NCI-H146 treated with DMSO at 0.1 percent for 48 hours (cell line): ENCODE results near the gene METRNL.

Experiments used
- DNase-seq: peaks from one replicate; lab custom pipeline; 2025; ENCODE audit not compliant: unreplicated experiment; lab: John Stamatoyannopoulos, UW

METRNL gene

GRCh38 chr17:83103943-83104311, 24.5 kb downstream of the METRNL start:
- DNase-seq = no peak

DNA sequence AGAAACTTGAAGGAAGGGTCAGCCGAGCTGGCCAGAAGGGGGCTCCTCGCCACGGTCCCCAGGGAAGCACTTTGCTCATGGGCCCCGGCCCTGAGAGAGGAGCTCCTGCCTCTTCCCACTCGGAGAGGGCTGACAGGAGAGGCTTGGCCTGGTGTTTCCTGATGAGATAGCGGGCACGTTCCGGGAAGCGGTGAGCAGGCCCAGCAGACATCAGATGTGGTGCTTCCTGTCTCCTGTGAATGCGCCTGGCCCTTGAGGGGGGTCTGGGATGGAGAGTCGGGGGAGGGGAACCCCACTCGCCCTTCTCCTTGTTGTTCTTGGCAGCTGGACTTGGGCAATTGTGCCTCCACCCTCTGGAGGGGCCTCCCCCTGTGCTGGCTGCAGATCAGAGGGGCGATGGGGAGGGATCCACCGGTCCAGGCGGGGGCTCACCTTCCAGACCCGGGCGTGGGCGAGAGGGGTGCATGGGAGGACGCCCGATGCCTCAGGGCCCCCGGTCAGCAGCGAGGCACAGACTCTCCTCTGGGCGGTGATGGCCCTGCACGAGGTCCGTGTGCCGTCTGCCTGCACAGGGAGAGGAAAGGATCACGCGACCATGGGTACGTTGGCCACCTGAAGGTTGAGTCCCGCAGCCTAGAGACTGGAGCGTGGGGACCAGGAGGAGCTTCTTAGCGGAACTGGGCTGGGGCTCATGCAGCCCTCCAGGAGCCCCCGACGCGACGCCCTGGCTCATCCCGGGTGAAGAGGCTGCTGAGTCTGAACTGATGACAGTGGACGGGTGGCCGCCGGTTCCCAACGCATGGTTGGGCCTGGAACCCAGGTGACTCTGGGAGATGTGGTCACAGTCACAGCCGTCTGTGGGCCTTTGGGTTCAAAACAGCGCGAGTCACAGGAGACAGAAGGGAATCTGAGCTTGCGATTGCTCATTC, 25.4 kb downstream of the METRNL start:
- no peak for DNase-seq

GRCh38 chr17:83105512-83105911, 26.1 kb downstream of the METRNL start:
- DNase-seq = no peak

DNA sequence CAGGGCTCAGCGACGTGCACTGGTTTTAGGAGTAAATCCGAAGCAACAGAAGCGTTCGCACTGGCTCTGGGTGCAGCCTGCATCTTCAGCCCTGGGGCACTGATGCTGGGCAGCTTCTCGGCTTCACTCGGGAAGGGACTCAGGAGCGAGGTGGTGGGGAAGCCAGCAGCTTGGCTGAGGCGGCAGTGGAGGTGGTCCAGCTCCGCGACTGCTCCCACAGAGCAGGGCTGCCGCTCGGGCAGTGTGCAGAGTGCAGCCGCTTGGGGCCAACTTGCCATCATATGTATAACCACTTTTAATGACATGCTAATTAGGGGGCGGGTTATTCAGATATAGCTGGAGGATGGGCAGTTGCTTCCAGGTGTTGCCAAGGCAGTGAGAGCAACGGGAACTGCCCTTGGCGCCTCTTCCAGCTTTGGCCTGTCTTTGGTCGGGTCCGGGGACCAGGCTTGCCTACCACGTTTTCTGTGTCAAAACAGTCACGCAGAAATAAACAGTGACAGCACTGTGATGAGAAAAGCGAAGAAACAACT, 26.7 kb downstream of the METRNL start:
- DNase-seq = no peak

GRCh38 chr17:83106913-83107655, 27.7 kb downstream of the METRNL start:
- DNase-seq = no peak

- DNase-seq = no peak
Measured at GRCh38 chr17:83107656-83108048, 28.2 kb downstream of the METRNL start.

DNA sequence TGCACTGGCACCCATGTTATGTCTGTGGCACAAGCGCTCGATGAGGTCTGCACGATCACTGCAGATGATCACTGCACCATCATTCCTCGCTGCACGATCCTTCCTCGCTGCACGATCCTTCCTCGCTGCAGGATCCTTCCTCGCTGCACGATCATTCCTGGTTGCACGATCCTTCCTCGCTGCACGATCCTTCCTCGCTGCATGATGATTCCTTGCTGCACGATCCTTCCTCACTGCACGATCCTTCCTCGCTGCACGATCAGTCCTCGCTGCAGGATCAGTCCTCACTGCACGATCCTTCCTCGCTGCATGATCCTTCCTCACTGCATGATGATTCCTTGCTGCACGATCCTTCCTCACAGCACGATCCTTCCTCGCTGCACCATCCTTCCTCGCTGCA, 29.3 kb downstream of the METRNL start:
- no peak for DNase-seq

- no peak for DNase-seq
Measured at GRCh38 chr17:83109386-83109785, 30.0 kb downstream of the METRNL start.

- DNase-seq = no peak
Measured at GRCh38 chr17:83109793-83110645, 30.6 kb downstream of the METRNL start.

DNA sequence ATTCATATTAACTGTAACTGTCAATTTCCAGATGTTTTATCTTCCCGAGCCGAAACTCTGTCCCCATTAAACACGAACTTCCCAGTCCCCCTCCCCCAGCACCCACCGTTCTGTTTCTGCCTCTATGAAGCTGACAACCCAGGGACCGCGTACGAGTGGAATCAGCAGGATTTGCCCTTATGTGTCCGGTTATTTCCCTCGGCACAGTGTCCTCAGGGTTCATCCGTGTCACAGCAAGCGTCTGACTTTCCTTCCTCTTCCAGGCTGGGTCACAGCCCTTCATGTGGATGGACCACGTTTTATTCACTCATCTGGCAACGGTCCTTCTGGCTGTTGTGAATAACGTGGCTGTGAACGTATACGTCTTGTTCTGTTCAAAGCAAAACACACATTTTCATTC, 31.3 kb downstream of the METRNL start:
- no peak for DNase-seq

GRCh38 chr17:83111516-83112282, 32.3 kb downstream of the METRNL start:
- no peak for DNase-seq

DNA sequence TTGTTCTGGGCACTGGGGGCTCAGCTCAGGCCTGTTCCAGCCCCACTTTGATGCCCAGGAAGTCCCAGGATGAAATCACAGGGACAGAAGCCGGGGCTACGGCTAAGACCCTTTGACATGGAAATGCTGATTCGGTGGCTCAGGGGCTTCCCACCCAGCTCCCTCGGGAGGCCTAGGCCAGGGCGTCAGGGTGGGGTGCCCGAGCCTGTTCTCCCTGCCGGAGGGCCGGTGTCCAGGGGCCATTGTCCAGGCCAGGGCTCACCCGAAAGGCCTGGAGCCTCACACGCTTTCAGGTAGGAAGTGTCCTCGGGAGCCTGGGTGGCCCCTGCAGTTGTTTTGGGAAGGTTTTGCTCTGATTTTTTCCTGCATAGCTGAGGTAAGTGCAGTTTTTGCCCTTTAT, 34.0 kb downstream of the METRNL start:
- no peak for DNase-seq

DNA sequence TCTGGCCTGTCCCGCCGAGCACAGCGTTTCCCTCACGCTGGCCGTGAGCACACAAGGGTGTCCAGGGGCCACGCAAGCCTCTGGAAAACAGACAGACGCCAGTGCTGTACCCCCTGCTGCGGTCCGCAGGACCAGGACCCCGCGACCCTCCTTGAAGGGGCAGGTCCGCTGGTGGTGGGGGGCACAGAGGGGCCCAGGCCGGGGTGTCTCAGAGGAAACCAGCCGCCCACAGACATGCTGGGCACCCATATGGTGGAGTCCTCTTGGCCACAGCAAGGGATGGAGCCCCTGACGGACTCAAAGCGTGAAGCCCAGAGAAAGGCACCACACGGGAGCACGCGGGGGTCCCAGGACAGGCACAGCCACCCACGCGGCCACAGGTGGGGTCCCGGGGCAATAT, 34.4 kb downstream of the METRNL start:
- no peak for DNase-seq

- DNase-seq = no peak
Measured at GRCh38 chr17:83114706-83115105, 35.3 kb downstream of the METRNL start.

- no peak for DNase-seq
Measured at GRCh38 chr17:83115202-83115651, 35.8 kb downstream of the METRNL start.

DNA sequence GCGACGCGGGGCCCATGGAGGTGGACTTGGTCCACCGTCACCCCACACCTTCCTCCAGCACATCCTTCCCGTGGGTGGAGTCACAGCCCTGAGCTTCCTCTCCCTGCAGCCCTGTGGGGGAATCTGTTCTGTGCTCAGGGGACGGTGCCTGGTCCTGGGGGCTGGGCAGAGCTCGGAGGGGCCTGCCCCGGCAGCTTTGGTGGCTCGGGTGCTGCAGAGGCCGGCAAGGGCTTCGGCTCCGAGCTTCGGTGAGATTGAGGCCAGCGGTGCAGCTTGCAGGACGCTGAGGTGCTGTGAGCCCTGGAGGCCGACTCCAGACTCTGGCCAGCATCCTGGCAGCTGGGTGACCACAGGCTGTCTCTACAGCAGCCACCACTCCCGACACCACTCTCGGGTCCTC, 36.4 kb downstream of the METRNL start:
- DNase-seq = no peak

DNA sequence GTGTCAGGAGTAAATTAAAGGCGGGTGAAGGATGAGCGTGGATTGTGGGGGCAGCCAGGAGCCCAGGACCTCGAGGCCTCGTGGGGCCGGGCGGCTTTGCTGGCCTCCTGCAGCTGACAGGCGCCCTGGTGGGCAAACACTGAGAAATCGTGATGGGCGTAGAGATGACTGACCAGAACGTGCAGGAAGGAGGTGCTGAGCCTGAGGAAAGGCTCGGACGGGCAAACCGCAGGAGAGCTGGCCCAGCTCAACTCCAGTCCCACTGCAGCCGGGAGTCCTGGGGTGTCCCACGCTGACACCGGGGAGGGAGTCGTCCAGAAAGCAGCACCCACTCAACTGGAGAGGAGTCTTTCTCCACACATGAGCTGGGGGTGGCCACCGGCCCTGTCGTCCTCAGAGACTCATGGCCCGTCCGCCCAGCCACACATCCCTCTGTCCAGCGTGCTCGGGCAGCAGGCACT, 36.9 kb downstream of the METRNL start:
- no peak for DNase-seq

DNA sequence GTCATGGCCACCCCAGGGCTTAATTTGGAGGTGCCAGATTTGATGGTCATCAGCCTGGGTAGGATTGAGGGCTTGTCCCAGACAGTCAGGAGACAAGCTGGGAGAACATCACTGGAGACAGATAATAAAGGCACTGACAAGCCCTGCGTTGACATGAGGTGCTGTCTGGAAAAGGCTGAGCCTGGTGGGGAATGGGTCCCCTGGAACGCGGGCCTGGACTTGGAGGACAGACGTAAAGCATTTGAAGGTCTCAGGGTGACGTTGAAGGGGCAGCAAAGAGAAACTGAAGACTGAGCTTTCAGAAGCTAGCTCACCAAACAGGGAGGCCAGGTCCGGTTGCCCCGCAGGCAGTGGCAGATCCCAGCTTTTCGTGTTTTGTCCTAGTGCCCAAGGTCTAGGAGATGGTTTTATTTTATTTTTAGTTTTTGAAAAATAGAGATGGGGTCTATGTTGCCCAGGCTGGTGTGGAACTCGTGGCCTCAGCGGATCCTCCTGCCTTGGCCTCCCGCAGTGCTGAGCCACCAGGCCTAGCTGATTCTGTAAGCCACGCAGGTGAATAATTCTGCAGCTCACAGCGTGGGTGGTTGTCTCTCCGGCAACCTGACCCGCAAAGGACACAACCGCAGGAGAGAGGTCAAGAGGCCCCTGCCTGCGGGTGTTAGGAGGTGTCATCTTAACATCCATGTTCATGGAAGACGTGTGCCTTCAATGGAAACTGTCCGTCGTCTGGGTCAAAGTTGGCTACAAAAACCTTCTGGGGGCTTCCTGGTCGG, 37.6 kb downstream of the METRNL start:
- no peak for DNase-seq

DNA sequence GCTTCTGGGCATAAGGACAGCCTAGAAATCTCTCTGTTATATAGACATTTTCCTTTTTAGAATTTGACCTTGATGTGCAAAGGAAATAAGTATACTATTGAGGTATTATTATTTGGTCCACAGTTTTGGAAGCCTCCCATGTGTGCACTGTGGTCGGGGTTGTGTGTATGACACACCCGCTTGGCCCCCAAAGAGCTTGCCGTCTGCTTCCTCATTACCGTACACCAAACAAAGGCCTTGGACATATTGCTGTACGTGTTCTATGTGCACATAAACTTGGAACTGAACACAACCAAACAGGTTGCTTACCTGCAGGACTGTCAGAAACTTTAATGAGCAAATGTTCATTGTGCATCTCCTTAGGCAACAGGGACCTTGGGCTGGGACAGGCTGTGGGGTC, 38.2 kb downstream of the METRNL start:
- DNase-seq = no peak
